Loucy (cell line): ENCODE data around the gene SLC25A11.
A peak's percentile ranks its signal among the peaks of the same experiment; 100 is the strongest.

Source experiments
- H2AFZ ChIP-seq: fragments of 200-600 bp; sonication (generic); 2 replicates; pipeline ENCODE4 v1.6.0; 2016; ENCODE audit warnings: antibody characterized with exemption, mild to moderate bottlenecking, low read length, moderate library complexity
- H3F3A ChIP-seq: fragments of 200-600 bp; 2 replicates; pipeline ENCODE4 v1.6.0; 2016; ENCODE audit warnings: antibody characterized with exemption, low read depth, mild to moderate bottlenecking
- H3K27me3 ChIP-seq: fragments of 200-600 bp; sonication (generic); 2 replicates; pipeline ENCODE4 v1.6.1; 2014; ENCODE audit warnings: low read length, mild to moderate bottlenecking; ENCODE audit not compliant: insufficient read depth, poor library complexity, severe bottlenecking
- H3K36me3 ChIP-seq: fragments of 200-600 bp; sonication (generic); 2 replicates; pipeline ENCODE4 v1.6.1; 2016; ENCODE audit warnings: low read length; ENCODE audit not compliant: insufficient read depth
- H3K4me1 ChIP-seq: fragments of 200-600 bp; sonication (generic); 2 replicates; pipeline ENCODE4 v1.5.1; 2014; ENCODE audit warnings: low read length, mild to moderate bottlenecking; ENCODE audit not compliant: insufficient read depth, poor library complexity, severe bottlenecking
- H3K4me2 ChIP-seq: fragments of 200-600 bp; sonication (generic); 2 replicates; pipeline ENCODE4 v1.6.0; 2014; ENCODE audit warnings: antibody characterized with exemption, low read length, low read depth, mild to moderate bottlenecking; ENCODE audit not compliant: poor library complexity, severe bottlenecking
- H3K4me3 ChIP-seq: fragments of 200-600 bp; sonication (generic); 2 replicates; pipeline ENCODE4 v1.5.1; 2014; ENCODE audit warnings: low read length, mild to moderate bottlenecking, mixed read lengths; ENCODE audit not compliant: poor library complexity, severe bottlenecking
- H3K79me2 ChIP-seq: fragments of 200-600 bp; sonication (generic); 2 replicates; pipeline ENCODE4 v1.6.1; 2014; ENCODE audit warnings: low read length; ENCODE audit not compliant: insufficient read depth
- H3K9ac ChIP-seq: fragments of 200-600 bp; sonication (generic); 2 replicates; pipeline ENCODE4 v1.6.0; 2014; ENCODE audit warnings: mild to moderate bottlenecking, low read depth, low read length, moderate library complexity; ENCODE audit not compliant: poor library complexity, severe bottlenecking
- H3K9me2 ChIP-seq: fragments of 200-600 bp; sonication (generic); replicated peaks from 2 replicates; pipeline ENCODE4 v1.6.1; 2016; ENCODE audit warnings: low read depth, low read length, mixed read lengths
- H3K9me3 ChIP-seq: fragments of 200-600 bp; sonication (generic); 2 replicates; pipeline ENCODE4 v1.6.1; 2014; ENCODE audit warnings: mild to moderate bottlenecking, antibody characterized with exemption, low read length, low read depth; ENCODE audit not compliant: insufficient read depth
- H4K20me1 ChIP-seq: fragments of 200-600 bp; sonication (generic); 2 replicates; pipeline ENCODE4 v1.6.0; 2014; ENCODE audit warnings: antibody characterized with exemption, low read length, mild to moderate bottlenecking; ENCODE audit not compliant: insufficient read depth, poor library complexity, severe bottlenecking
- CTCF ChIP-seq: fragments of 200-600 bp; sonication (generic); conservative IDR thresholded peaks from 2 replicates; pipeline ENCODE4 v1.5.1; 2014; ENCODE audit warnings: mild to moderate bottlenecking, antibody characterized with exemption, low read length
- EZH2phosphoT487 ChIP-seq: fragments of 200-600 bp; IDR thresholded peaks from 2 replicates; pipeline ENCODE4 v1.6.1; 2018; ENCODE audit warnings: antibody characterized with exemption, mild to moderate bottlenecking, moderate library complexity, borderline replicate concordance

Gene SLC25A11

GRCh38 chr17:4903051-4903818 lies 36.6 kb downstream of the SLC25A11 start, which contains the start of gene CHRNE:
CHRNE (minus strand) TSS chr17:4903098; CDS start chr17:4903063, 35 bp downstream.
- Histone ChIP-seq H3K4me2 (peak within 1 kb of the TSS; percentile 82), H3K36me3 (no peaks in the 10 kb centered on the region), H3K27me3 (no peaks in the 10 kb centered on the region), H3K79me2 (no peaks in the 10 kb centered on the region), H2AFZ (peak within 1 kb of the TSS; percentile 57), H3F3A (no peaks in the 10 kb centered on the region), H3K9me2 (no peaks in the 10 kb centered on the region), H4K20me1 (no peaks in the 10 kb centered on the region), H3K9ac (no peak within 1 kb of the TSS), H3K4me3 (peak within 1 kb of the TSS; percentile 51), H3K4me1 (peaks cover 8% of the 10 kb centered on the region), H3K9me3 (no peaks in the 10 kb centered on the region)
- no peak for TF ChIP-seq EZH2phosphoT487
- TF ChIP-seq CTCF, result peak; percentile 83

DNA sequence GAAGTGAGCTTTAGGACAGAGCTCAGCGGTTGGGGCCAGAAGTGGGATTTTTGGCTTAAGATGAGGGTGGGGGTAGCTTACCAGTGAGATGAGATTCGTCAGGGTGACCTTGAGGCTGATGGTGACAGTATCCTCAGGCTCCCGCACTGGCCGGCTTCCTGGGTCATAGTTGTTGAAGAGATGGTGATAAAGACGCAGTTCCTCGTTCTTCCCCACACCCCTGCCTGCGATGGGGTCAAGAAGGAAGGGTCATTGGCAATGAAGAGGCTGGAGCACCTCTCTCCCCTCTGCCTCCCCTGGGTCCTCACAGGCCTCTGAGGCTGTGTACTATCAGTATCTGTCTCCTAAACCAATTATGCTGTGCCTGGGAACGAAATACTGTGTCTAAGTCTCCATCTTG lies 37.3 kb downstream of the SLC25A11 start:
- TF ChIP-seq EZH2phosphoT487 (no peak), CTCF (no peak)
- H3K27me3 ChIP-seq, result no peaks in the 10 kb centered on the region
- no peaks in the 10 kb centered on the region for H3F3A ChIP-seq
- no peaks in the 10 kb centered on the region for H3K9me3 ChIP-seq
- peak overlapping the region; percentile 82 for H3K4me2 ChIP-seq
- no peaks in the 10 kb centered on the region for H4K20me1 ChIP-seq
- H3K9me2 ChIP-seq, result no peaks in the 10 kb centered on the region
- H3K36me3 ChIP-seq, result no peaks in the 10 kb centered on the region
- H3K9ac ChIP-seq, result no peak overlapping the region
- no peaks in the 10 kb centered on the region for H3K79me2 ChIP-seq
- peaks cover 8% of the 10 kb centered on the region for H3K4me1 ChIP-seq
- no peak overlapping the region for H2AFZ ChIP-seq
- H3K4me3 ChIP-seq, result peak overlapping the region; percentile 51

- Histone ChIP-seq H3K36me3 (no peaks in the 10 kb centered on the region; the same call in 1 of the 2 replicates), H3K9me3 (no peaks in the 10 kb centered on the region), H3K9me2 (no peaks in the 10 kb centered on the region), H3K79me2 (no peaks in the 10 kb centered on the region), H2AFZ (no peak overlapping the region), H3K4me3 (no peak overlapping the region), H3F3A (no peaks in the 10 kb centered on the region), H3K4me2 (no peak overlapping the region), H3K4me1 (peaks cover 8% of the 10 kb centered on the region), H3K9ac (no peak overlapping the region), H4K20me1 (no peaks in the 10 kb centered on the region), H3K27me3 (no peaks in the 10 kb centered on the region)
- TF ChIP-seq EZH2phosphoT487 (no peak), CTCF (no peak)
Measured at GRCh38 chr17:4901648-4902344, 38.0 kb downstream of the SLC25A11 start.
